Colon (tissue), 2 donors: ENCODE results near the gene KRTAP5-11.
"Not testable (repeated sequence)": the region's sequence is repeated elsewhere in the genome, so short reads cannot be mapped to it uniquely, and the experiment has no call there.

Experiments
- FAIRE-seq: peaks from 2 replicates; lab custom pipeline; 2012; peaks lifted over from hg19 to GRCh38; lab: Jason Lieb, UNC
- donor health status: control.
- donor health status: control.

The KRTAP5-11 gene

GRCh38 chr11:71582309-71582895, at the start of gene KRTAP5-11:
Gene KRTAP5-11, minus strand, starts transcription at chr11:71582875. Its CDS starts 38 bp downstream, at chr11:71582837.
- FAIRE-seq = no peak

DNA sequence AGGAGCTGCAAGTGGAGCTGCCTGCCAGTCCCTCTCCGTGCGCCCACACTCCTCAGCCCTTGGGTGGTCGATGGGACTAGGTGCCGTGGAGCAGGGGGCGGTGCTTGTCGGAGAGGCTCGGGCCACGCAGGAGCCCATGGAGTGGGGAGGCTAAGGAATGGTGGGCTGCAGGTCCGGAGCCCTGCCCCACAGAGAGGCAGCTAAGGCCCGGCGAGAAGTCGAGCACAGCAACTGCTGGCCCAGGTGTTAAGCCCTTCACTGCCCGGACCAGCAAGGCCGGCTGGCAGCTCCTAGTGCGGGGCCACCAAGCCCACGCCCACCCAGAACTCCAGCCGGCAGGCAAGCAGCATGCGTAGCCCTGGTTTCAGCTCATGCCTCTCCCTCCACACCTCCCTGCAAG, 48.9 kb upstream of the KRTAP5-11 start:
- FAIRE-seq = not testable (repeated sequence)

GRCh38 chr11:71630071-71630470, 47.4 kb upstream of the KRTAP5-11 start:
- FAIRE-seq = not testable (repeated sequence)

DNA sequence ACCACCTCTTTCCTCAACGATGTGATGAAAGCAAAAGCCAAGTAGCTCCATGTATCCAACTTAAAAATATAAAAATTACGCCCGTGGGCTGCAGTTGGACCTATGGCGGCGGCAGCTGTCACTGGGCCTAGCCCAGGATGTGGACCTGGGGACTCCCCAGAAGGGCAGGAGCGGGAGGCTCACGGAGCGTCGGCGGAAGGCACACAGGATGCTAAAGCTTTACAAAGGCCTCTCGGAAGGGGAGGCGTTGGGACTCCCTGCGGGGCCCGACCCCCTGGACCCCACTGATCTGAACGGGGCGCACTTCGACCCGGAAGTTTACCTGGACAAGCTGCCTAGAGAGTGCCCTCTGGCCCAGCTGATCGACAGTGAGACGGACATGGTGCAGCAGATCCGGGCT, 46.3 kb upstream of the KRTAP5-11 start:
- not testable (repeated sequence) for FAIRE-seq

GRCh38 chr11:71623226-71623625, 40.6 kb upstream of the KRTAP5-11 start:
- not testable (repeated sequence) for FAIRE-seq

DNA sequence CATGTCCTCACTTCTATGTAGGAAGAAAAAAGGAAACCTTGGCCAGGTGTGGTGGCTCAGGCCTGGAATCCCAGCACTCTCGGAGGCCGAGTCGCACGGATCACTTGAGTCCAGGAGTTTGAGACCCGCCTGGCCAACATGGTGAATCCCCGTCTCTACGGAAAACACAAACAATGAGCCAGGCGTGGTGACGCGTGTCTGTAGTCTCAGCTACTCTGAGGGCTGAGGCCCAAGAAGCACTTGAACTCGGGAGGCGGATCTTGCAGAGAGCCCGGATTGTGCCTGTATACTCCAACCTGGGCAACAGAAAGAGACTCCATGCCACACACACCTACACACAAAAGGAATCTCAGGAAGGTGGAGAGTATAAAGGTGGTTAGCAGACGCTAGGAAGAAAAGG, 39.9 kb upstream of the KRTAP5-11 start:
- FAIRE-seq = not testable (repeated sequence)

- FAIRE-seq = not testable (repeated sequence)
Measured at GRCh38 chr11:71615003-71615402, 32.3 kb upstream of the KRTAP5-11 start.

GRCh38 chr11:71614366-71614917, 31.8 kb upstream of the KRTAP5-11 start:
- not testable (repeated sequence) for FAIRE-seq

DNA sequence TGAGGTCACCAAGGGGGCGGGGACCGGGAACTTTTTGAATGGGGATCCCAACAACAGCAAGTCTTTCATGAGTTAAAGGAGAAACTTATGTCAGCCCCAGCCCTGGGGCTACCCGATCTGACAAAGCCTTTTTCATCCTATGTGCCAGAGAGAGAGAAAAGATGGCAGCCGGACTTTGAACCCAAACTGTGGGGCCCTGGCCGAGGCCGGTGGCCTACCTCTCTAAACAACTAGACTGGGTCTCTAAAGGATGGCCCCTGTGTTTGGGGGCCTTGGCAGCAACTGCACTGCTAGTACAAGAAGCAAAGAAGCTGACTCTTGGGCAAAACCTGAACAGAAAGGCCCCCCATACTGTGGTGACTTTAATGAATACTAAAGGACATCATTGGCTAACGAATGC, 31.3 kb upstream of the KRTAP5-11 start:
- FAIRE-seq = not testable (repeated sequence)

DNA sequence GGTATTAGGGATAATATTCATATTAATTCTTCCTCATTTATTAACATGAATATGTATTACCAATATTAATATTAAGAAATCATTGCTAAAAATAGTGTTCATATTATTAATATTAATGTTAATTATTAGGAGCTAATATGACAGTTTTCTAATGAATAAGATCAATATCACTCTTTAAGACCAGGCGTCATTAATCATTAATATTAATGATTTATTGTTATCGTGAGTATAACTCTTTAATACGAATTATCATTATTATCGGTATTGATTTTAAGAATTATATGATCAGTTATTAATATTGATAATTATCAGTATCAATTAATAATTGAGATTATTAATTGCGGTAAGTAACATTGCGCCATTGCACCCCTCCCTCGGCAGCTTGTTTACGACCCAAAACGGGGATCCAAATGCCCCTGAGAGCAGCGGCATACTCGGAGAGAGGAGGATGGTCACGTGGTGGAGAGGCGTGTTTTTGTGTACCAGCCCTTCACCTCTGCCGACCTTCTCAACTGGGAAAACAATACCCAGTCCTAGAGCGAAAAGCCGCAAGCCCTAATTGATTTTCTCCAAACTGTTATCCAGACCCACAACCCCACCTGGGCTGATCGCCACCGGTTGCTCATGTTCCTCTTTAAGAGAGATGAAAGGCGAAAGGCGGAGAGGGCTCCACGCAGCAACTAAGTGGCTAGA, 28.7 kb upstream of the KRTAP5-11 start:
- FAIRE-seq = not testable (repeated sequence)

DNA sequence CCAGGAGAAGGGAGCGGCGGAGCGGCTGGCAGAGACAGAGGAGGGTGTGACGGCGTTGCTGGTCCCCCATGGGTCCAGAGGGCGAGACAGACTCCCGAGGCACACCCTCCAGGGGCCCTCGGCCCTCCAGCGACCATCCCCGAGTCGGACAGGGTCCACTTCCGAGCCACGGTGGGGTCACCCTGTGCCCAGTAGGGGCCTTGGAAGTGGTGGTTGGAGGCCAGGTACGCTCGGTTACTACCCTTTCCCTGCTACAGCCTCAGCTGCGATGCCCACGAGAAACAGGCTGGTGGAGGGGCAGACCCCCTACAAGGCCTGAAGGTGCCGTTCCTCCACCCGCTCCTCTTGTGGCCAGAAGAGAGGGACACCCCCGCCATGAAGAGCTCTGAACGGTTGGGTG, 25.6 kb upstream of the KRTAP5-11 start:
- not testable (repeated sequence) for FAIRE-seq

GRCh38 chr11:71607520-71608216, 25.0 kb upstream of the KRTAP5-11 start:
- FAIRE-seq = not testable (repeated sequence)

DNA sequence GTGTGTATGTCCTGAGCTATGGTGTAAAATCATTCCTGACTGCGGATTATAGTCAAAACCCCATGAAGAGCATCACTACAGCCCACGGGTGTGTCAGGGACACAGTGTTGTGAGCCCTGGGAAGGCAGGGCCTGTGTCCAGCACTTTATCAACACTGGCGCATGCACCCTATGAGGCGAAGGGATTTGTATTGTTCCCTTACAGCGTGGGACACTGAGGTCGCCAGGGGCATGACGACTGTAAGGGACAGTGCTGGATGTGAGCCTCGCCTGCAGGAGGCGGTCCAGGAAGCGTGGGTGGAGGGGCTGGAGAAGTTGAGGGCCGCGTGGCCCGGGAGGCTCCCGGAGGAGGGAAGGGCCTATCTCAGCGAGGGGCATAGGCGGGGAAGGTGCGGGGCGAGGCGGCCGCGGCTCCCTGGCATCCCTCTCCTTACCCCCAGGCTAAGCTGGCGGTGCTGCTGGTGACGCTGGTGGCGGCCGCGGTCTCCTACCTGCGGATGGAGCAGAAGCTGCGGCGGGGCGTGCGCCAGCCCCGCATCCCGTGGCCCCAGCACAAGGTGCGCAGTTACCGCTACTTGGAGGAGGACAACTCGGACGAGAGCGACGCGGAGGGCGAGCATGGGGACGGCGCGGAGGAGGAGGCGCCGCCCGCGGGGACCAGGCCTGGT, 24.3 kb upstream of the KRTAP5-11 start:
- not testable (repeated sequence) for FAIRE-seq

DNA sequence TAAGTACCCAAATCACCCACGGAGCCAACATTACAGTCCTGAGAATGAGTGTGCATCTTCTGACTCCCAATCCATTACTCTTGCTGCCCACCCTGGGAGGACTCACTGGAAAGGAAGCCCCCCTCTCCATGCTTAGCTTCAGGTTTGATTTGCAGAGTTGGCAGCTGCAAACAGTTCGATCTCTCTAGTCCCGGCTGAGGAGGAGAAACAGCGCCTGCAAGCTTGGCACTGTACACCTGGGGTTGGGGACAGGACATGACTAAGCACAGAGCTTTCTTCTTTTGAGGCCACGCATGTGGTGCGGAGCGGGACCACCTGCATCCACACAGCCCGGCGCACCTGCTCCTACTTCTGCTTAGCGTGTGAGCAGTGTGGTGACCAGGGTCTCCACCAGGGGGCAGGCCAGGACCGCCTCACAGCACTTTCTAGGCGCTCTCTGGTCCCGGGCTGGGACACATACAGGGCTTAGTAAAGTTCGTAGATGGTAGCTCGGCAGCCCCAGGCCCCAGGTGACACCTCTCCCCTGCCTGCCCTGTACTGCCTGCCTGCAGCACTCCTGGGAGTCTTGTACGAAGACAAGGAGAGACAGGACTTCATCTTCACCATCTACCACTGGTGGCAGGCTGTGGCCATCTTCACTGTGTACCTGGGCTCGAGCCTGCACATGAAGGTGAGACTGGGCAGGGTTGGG, 22.3 kb upstream of the KRTAP5-11 start:
- not testable (repeated sequence) for FAIRE-seq

DNA sequence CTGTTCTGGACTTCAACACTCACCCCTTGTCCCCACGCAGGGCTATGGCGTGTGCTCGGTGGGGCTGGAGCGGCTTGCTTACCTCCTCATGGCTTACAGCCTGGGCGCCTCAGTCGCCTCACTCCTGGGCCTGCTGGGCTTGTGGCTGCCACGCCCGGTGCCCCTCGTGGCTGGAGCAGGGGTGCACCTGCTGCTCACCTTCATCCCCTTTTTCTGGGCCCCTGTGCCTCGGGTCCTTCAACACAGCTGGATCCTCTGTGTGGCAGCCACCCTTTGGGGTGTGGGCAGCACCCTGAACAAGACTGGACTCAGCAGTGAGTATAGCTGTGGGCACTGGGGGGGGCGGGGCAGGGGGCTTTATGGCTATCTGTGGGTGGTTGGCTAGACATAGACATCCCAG, 20.5 kb upstream of the KRTAP5-11 start:
- not testable (repeated sequence) for FAIRE-seq

- not testable (repeated sequence) for FAIRE-seq
Measured at GRCh38 chr11:71589546-71589920, 6.9 kb upstream of the KRTAP5-11 start.

- not testable (repeated sequence) for FAIRE-seq
Measured at GRCh38 chr11:71588822-71589545, 6.3 kb upstream of the KRTAP5-11 start.

DNA sequence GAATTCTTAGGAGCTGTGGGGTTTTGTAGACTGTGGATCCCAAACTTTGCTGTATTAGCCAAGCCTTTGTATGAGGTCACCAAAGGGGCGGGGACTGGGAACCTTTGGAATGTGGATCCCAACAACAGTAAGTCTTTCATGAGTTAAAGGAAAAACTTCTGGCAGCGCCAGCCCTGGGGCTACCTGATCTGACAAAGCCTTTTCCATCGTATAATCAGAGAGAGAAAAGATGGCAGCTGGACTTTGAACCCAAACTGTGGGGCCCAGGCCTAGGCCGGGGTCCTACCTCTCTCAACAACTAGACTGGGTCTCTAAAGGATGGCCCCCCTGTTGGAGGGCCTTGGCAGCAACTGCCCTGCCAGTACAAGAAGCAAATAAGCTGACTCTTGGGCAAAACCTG, 5.6 kb upstream of the KRTAP5-11 start:
- FAIRE-seq = not testable (repeated sequence)

DNA sequence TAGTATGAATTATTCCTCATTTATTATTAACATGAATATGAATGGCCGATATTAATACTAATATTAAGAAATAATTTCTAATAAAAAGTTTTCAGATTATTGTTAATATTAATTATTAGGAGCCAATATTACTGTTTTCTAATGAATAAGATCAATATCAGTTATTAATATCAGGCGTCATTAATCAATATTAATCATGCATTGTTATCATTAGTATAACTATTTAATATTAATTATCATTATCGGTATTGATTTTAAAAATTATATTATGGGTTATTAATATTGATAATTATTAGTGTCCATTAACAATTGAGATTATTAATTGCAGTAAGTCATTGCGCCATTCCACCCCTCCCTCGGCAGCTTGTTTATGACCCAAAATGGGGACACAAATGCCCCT, 3.0 kb upstream of the KRTAP5-11 start:
- FAIRE-seq = not testable (repeated sequence)

GRCh38 chr11:71582969-71583368, 294 bp upstream of the KRTAP5-11 start:
- not testable (repeated sequence) for FAIRE-seq

GRCh38 chr11:71581826-71582225, 849 bp downstream of the KRTAP5-11 start:
- FAIRE-seq = no peak
